H1 (cell line): Measurements from ENCODE around the gene PLEKHA5.

Experiments used
- CTCF ChIP-seq, 3 experiments: IDR thresholded peaks; 1 replicate in 2 of 3; 2 replicates in 1 of 3; pipeline versions ENCODE4 v1.5.1 to v1.6.1; 2011; ENCODE audit warnings: low read length in 3 of 3, mild to moderate bottlenecking in 3 of 3, inconsistent platforms in 2 of 3, low read depth in 1 of 3, moderate library complexity in 1 of 3; ENCODE audit not compliant: insufficient read depth in 1 of 3; ENCODE audit errors: control extremely low read depth in 1 of 3
- EZH2 ChIP-seq: fragments of 200-600 bp; sonication (generic); IDR thresholded peaks from 2 replicates; pipeline ENCODE4 v1.7.1; 2012; ENCODE audit warnings: low read depth, mild to moderate bottlenecking, moderate library complexity, low read length, inconsistent platforms; ENCODE audit not compliant: severe bottlenecking
- POLR2A ChIP-seq, 2 experiments: IDR thresholded peaks; 1 replicate in 1 of 2; 2 replicates in 1 of 2; pipeline ENCODE4 v1.6.1; 2011; ENCODE audit warnings: low read depth in 2 of 2, low read length in 2 of 2, mild to moderate bottlenecking in 2 of 2; ENCODE audit errors: control extremely low read depth in 1 of 2
- RAD21 ChIP-seq, 2 experiments: IDR thresholded peaks in 1 of 2; conservative IDR thresholded peaks in 1 of 2; 2 replicates each; pipeline ENCODE4 v1.6.1; 2011; ENCODE audit warnings: low read depth in 2 of 2, low read length in 2 of 2, improper control_type of control experiment in 1 of 2, inconsistent platforms in 1 of 2, mild to moderate bottlenecking in 1 of 2, moderate library complexity in 1 of 2
- SIN3A ChIP-seq, 2 experiments: IDR thresholded peaks in 1 of 2; conservative IDR thresholded peaks in 1 of 2; 2 replicates each; pipeline ENCODE4 v1.6.1; 2011 to 2012; ENCODE audit warnings: low read length in 2 of 2, improper control_type of control experiment in 1 of 2, low read depth in 1 of 2, mild to moderate bottlenecking in 1 of 2
- TAF1 ChIP-seq: IDR thresholded peaks from 2 replicates; pipeline ENCODE4 v1.6.1; 2011; ENCODE audit warnings: mild to moderate bottlenecking, low read depth, low read length
- YY1 ChIP-seq: IDR thresholded peaks from 2 replicates; pipeline ENCODE4 v1.6.1; 2011; ENCODE audit warnings: low read depth, mild to moderate bottlenecking, low read length

GRCh38 chr12:19165451-19165850 is 35.9 kb downstream of the PLEKHA5 start:
- TF ChIP-seq SIN3A (conservative IDR thresholded peaks at IDR 0.05 in 1 of 2, IDR thresholded peaks at IDR 0.05 in 1 of 2; ENCODE audit: low read depth in 1 of 2, low read length in 2 of 2) (no peak), CTCF (IDR thresholded peaks at IDR 0.05; ENCODE audit: control extremely low read depth in 1 of 3, insufficient read depth in 1 of 3, low read depth in 1 of 3, low read length in 3 of 3) (no peak), TAF1 (no peak), POLR2A (IDR thresholded peaks at IDR 0.05; ENCODE audit: control extremely low read depth in 1 of 2, low read depth in 2 of 2, low read length in 2 of 2) (no peak), YY1 (no peak), RAD21 (IDR thresholded peaks at IDR 0.05 in 1 of 2, conservative IDR thresholded peaks at IDR 0.05 in 1 of 2; ENCODE audit: low read depth in 2 of 2, low read length in 2 of 2) (no peak), EZH2 (no peak)
